ENCODE measurements around the gene SLC39A3.
A peak's percentile ranks its signal among the peaks of the same experiment; 100 is the strongest.

Gene SLC39A3

GRCh38 chr19:2782329-2782935 lies 42.6 kb upstream of the SLC39A3 start:
- peak overlapping the region; percentile 99 for H3K4me3 ChIP-seq (ENCODE audit: low read length)
- no peak for DNase-seq (ENCODE audit: low read depth)
- TF ChIP-seq, protein P1, sequence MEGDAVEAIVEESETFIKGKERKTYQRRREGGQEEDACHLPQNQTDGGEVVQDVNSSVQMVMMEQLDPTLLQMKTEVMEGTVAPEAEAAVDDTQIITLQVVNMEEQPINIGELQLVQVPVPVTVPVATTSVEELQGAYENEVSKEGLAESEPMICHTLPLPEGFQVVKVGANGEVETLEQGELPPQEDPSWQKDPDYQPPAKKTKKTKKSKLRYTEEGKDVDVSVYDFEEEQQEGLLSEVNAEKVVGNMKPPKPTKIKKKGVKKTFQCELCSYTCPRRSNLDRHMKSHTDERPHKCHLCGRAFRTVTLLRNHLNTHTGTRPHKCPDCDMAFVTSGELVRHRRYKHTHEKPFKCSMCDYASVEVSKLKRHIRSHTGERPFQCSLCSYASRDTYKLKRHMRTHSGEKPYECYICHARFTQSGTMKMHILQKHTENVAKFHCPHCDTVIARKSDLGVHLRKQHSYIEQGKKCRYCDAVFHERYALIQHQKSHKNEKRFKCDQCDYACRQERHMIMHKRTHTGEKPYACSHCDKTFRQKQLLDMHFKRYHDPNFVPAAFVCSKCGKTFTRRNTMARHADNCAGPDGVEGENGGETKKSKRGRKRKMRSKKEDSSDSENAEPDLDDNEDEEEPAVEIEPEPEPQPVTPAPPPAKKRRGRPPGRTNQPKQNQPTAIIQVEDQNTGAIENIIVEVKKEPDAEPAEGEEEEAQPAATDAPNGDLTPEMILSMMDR (conservative IDR thresholded peaks at IDR 0.05; ENCODE audit: low read depth, low read length) = no peak

GRCh38 chr19:2780284-2780683 lies 40.5 kb upstream of the SLC39A3 start:
- no peak overlapping the region for H3K4me3 ChIP-seq (ENCODE audit: low read length)
- TF ChIP-seq, protein P1 (conservative IDR thresholded peaks at IDR 0.05; ENCODE audit: low read depth, low read length) = no peak
- DNase-seq (ENCODE audit: low read depth) = no peak

DNA sequence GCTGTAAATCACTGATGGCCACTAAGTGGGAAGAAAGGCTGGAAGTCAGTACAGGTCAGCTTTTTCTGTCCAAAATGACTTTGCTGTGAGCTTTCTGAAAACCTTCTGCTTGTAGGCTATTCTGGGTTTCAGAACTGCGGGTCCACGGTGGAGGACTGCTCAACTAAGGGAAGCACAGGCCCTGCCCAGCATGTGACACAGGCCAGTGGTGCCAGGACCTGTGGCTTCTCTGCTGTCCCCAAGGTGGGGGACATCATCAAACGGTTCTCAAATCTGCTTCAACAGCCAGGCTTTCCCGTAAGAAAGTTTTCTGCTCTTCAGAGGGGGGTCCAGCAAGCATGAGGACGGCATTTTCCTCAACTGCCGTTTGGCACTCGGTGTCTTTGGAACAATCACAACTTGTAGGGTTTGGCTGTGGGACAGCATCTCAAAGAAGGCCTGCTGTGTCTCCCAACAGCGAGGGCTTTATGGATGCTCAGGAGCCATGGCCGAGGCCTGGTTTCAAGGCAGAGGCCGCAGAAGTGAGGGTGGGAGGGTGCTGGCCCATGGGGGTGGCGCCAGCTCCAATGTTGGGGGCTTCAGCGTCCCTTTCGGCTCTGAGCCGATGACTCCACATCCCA lies 39.4 kb upstream of the SLC39A3 start:
- no peak for DNase-seq (ENCODE audit: low read depth)
- TF ChIP-seq, protein P1 (conservative IDR thresholded peaks at IDR 0.05; ENCODE audit: low read depth, low read length) = no peak

DNA sequence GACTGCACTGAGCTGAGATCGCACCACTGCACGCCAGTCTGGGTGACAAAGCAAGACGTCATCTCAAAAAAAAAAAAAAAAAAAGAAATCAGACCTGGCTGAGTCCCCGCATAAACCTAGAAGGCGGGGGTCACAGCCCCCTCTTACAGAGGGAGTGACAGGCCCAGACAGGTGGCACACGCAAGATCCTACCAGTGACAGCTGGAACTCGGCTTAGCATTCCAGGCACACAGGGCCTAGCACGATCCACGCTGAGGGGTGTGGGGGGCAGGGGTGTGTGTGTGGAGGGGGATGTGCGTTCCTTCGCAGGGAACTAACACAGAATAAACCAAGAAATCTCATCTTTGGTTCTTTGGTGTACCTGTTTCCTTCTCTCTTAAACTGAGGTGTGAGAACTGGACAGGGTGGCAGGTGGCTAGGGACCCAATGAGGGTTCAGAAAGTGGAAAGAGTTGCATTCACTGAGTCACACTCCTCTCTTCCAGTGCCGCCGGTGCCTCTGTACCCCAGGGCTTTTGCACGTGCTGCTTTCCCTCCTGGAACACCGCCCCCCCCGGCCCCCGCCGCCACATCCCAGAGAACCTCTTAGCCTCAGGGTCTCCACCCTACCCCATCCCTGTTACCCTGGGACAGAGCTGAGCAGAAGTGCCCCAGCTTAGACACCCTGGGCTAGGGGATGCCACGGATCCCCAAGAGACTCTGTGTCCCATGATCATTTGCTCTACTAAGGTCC lies 38.3 kb upstream of the SLC39A3 start:
- H3K4me3 ChIP-seq (ENCODE audit: low read length) = no peak overlapping the region
- TF ChIP-seq, protein P1 (conservative IDR thresholded peaks at IDR 0.05; ENCODE audit: low read depth, low read length) = no peak
- no peak for DNase-seq (ENCODE audit: low read depth)

More for the DNA sequence above, 39.4 kb upstream of the SLC39A3 start:
- H3K4me3 ChIP-seq (ENCODE audit: low read length) = no peak overlapping the region

- TF ChIP-seq, protein P1 (conservative IDR thresholded peaks at IDR 0.05; ENCODE audit: low read depth, low read length) = no peak
- no peak for DNase-seq (ENCODE audit: low read depth)
- H3K4me3 ChIP-seq (ENCODE audit: low read length) = no peak overlapping the region
These were observed 36.0 kb upstream of the SLC39A3 start for GRCh38 chr19:2775556-2776430.

DNA sequence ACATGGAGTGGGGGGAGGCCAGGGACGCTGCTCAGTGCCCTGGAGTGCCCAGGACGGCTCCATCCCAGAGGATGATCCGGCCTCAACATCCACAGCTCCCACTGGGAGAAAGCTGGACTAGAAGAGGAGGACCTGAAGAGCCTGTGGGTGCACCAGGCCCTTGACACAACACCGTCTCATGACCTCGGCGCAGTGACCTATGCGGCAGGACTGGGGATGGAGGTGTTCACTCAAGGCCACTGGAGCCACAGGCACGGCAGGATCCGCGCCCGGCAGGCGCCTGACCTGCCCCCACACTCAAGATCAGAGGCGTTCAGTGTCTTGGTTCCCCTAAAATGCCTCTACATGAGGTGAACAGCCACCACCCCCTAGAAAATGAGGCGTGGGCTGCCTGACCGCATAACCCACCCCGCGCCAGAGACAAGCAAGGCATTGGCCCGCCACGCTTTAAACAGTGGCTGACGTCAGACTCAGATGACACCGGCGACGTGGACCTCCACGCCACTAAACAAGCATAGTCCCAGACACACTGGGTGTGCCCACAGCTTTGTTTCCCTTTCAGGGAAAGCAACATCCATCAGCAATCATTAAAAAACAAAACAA lies 35.2 kb upstream of the SLC39A3 start:
- TF ChIP-seq, protein P1 (conservative IDR thresholded peaks at IDR 0.05; ENCODE audit: low read depth, low read length) = no peak
- H3K4me3 ChIP-seq (ENCODE audit: low read length) = no peak overlapping the region
- DNase-seq (ENCODE audit: low read depth) = no peak

Measured in retinal pigment epithelial cell (primary cell).